GF-D8 (cell line): ENCODE measurements around the gene PLEKHH1.

Source experiments
- DNase-seq: peaks from one replicate; lab custom pipeline; 2025; lab: John Stamatoyannopoulos, UW

The PLEKHH1 gene

DNA sequence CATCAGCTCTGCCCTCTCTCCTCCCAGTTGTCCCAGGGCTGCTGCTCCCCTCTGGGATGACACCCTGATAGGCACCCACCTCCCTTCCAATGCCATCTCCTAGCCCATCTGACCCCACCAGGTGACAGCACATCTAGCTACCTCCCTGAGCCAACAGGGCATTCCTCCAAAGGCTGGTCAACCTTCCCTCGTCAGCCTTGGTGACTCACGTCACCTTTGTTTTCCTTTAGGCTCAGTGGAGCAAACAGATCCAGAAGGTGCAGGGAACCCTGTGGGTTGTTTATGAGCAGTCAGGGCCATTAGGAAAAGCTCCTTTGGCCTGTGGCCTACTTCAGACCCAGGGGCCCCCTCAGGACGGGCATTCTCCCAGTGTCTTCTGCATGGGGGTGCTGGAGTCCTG is 34.6 kb downstream of the PLEKHH1 start:
- DNase-seq: no peak

DNA sequence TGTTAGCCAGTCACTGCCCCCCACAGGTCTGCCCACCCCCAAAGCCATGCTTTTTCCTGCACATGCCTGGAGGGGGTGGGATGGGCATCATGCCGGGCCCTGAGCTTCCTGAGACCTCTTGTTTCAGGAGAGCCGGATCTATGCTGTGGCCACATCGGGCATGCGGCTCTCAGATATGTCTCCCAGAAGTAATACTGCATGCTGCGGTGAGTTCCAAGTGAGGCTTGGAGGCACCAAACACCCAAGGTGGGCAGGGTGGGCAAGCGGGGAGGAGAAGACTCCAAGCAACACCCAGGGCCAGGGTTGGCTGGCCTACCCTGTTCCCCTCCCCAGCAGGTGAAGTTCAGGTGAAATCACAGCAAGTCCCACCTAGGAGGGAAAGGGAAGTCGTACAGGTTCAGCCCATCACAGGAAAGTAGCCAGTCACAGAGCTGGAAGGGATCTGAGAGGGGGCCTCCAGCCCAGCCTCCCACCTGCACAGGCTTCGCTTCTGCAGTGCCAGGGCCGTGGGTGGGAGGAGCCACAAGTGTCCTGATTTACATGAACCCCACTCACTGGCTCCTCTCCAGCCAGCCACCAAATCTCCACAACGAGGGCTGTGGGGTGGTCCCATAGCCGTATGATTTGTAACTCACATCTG is 36.0 kb downstream of the PLEKHH1 start:
- DNase-seq: no peak

DNA sequence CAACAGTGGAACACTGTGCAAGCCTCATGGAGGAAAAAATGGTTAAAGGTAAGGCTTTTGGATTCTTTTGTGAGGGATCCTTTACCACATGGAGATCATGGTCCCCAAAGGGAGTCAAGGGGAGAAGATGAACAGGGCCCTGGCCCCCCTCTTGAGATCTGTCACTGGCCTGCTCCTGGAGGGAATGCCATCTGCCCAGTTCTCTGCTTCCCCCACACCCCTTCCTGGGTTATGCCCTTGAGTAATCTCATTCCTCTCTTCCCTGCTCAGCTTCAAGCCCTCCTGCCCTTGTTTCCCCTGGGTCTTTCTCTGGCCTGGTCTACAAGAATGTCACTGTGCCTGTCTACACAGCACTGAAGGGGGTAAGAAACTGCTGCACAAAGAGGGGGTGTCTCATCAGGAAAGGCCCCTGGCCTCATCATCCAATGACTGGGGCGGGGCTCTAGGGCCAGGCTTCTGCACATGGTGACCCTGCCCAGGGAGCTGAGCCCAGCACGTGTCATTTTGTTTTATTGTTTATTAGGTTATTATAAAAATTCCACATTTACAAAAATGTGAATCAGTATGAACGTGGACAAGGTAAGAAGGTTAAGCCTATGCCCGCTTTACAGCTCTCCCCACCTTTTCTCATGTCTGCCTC is 36.7 kb downstream of the PLEKHH1 start:
- no peak for DNase-seq

DNA sequence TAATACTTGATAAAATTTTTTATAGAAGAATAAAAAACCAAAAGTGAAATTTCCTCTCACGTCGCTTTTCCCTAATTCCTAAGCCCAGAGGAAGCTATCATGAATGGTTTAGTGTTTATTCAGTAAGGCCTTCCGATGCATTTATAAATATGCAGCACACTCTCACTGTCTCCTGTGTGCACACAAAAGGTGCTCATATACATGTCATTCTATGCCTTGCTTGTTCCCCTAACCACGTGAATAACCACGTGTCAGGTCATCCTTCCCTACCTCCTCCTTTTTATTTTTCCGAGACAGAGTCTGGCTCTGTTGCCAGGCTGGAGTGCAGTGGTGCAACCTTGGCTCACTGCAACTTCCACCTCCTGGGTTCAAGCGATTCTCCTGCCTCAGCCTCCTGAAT is 37.4 kb downstream of the PLEKHH1 start:
- DNase-seq: no peak

DNA sequence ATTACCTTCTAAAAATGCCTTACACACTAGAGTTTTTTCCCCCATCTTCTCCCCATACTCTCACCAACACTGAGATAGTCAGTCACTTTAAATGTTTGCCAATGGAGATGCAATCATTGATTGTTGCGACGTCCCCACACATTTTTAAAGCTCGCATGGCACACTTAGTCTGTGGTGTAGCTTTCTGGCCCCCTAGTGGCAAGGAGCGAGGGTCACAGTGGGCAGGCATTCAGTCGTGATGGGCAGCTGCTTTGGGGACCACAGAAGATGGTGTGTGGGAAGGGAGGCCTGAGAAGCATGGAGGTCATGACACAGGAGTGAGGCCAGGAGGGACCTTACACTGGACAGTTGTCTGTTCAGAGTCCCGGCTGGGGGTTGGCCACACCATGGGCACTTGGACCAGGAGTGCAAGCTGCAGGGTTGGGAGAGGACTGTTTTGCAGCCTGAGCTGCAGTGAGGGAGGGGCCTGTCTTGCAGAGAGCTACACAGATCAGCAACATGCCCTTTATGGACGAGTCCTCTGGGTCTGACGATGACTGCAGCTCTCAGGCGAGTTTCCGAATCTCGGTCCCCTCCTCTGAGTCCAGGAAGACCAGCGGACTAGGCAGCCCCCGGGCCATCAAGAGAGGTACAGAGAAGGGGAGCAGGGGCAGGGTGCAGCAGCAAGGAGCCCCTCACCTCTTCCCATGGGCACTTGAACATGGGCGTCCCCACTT is 38.3 kb downstream of the PLEKHH1 start:
- DNase-seq: no peak

DNA sequence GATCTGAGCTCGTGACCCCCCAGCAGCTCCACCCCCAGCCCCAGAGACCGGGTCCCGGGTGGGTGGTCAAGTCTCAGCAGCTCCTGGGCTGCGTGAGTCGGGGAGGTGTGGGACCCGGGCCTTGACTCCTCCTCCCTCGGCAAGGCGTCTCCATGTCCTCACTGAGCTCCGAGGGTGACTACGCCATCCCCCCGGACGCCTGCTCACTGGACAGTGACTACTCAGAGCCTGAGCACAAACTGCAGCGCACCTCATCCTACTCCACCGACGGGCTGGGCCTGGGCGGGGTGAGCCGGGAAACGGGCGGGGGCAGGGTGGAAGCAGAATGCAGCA is 38.9 kb downstream of the PLEKHH1 start:
- DNase-seq: no peak

DNA sequence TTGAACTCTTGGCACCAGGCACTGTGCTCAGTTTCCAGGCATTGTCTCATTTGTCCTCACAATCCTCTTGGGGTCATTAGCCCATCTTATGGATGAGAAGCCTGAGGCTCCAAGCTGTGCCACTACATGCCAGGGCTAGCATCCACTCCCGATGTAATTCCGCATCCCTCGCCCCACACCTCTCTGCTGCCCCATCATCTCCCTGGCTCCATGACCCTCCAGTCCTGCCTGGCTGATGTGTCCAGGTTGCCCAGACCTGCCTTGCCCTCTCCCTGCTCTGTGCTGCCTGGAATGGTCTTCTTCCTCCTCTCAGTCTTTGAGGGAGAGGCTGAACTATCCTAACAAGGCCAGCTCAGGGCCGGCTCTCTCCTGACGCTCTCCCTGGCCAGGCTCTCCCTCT is 39.5 kb downstream of the PLEKHH1 start:
- no peak for DNase-seq

DNA sequence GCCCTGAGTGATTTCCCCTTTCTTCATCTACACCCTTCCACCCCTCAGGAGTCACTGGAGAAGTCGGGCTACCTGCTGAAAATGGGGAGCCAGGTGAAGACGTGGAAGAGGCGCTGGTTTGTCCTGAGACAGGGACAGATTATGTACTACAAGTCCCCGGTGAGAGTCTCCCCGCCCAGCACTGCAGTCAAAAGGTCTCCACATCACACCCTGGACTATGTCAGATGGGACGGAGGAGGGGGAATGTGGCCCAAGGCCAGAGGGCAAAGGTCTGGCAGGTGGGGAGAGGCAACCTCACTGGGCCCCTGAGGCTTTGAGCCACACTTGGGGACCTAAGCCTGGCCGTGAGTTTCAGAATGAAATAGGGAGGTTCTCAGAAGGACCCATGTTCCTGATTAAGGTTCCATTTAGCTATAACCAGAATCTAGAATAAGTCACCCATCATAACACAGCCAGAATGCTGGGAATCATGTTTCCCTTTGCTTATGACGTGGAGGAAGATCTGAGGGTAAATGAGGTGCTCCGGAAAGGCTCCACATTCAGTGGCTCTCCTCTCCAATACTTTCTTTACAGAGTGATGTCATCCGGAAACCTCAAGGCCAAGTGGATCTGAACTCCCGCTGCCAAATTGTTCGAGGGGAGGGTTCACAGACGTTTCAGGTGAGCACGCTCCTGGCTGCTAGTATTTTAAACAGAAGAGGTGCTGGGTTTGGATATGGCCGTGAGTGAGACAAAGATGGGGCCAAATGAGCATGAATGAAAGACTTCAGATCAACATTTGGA is 40.3 kb downstream of the PLEKHH1 start:
- DNase-seq: no peak

DNA sequence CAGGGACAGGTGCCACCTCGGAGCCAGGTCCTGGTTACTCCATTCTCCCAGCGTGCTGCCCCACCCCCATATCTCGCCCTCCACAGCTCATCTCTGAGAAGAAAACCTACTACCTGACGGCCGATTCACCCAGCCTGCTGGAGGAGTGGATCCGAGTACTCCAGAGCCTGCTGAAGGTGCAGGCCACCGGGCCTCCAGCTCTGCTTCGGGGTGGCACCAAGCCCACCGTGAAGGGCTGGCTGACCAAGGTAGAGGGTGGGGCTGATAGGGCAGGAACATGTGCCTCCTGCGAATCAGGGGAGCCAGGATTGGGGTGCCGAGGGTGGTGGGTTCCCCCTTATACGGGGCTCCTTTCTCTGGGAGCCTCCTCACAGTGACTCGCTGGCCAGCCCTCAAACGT is 41.1 kb downstream of the PLEKHH1 start:
- no peak for DNase-seq

DNA sequence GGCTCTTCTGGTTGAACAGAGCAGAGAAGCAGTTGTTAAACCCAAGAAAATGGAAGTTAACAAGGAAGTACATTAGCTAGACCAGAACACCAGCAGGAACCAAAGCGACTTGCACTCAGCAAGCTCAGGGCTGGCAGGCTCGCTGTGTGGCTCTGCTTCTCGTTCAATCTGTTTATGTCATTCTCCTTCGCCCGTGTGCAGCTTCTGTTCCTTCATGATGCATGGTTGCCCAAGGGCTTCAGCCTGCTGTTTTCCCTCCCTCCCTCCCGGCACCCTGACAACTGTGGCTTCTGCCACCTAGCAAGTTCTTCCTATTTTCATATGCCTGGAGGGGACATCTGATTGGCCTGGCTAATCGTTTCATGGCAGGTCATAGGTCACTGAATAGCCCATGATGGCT is 41.7 kb downstream of the PLEKHH1 start:
- DNase-seq: no peak

DNA sequence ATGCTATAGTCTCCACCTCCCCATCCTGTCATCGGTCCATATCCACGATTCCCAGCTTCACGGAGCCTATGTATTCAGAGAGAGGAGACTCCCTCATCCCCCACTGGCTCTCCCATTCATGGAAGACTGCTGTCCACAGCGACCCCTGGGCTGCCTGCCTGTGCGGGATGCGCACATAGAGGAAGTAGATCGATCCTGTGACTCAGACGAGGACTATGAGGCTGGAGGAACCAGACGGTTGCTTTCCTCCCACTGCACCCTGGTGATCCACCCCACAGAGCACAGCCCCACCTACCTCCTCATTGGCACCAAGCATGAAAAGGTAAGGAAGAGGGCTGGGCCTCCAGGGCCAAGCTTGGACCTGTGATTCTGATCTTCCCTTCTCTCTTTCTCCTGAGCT is 42.6 kb downstream of the PLEKHH1 start:
- no peak for DNase-seq

DNA sequence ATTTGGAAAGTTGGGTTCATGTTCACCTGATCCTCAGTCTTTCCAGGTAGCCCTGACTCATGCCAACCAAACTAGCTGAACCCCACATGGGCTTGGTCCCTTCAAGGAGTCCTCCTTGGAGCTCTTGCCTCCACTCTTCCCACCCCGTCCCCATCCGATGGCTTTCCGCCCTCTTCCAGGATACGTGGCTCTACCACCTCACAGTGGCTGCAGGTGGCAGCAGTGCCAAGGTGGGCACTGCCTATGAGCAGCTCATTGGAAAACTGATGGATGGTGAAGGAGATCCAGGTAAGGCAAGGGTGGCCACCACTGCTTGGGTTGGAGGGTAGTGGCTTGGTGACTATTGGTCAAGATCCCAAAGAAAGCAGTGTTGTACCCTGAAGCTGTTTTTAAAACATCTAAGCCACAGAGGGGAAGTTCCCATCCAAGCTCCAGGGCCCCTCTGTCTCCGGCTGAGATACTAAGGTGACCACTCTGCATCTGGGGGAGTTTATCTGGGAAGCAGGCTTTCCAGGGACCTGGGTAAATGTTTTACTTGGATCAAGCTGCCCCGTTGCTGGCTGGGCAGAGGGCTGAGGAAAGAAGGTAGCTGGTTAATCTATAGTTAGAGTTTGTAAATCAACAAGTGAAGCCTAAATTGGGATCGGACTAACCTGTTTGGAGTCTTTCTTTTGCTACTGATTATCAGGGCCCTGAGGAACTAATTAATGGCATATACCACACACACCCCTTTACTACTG is 43.3 kb downstream of the PLEKHH1 start:
- no peak for DNase-seq

DNA sequence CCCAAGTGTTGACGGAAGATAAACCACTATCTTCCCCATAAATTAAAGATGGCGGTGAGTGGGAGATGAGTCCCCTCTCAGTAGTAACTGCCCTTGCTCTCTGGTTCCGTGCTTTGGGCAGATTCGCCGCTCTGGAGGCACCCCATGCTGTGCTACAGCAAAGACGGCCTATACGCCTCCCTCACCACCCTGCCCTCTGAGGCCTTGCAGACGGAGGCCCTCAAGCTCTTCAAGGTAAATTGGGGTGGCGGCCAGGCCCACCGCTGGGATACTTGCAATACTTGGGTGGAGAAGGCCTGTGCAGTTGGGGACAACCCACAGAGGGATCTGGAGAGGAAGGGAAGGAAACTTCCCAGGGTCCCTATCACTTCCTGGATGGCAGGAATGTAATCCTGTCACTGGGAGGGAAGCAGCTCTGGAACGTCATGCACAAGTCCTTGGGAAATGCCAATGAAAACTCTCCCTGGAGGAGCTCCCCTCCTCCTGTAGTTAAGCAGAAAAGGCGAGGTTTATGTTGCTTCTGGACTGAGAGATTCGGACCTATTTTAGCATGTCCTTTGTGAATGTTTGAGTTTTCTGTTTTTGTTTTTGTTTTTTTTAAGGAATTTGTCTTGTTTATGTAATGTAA is 44.2 kb downstream of the PLEKHH1 start:
- DNase-seq: no peak

DNA sequence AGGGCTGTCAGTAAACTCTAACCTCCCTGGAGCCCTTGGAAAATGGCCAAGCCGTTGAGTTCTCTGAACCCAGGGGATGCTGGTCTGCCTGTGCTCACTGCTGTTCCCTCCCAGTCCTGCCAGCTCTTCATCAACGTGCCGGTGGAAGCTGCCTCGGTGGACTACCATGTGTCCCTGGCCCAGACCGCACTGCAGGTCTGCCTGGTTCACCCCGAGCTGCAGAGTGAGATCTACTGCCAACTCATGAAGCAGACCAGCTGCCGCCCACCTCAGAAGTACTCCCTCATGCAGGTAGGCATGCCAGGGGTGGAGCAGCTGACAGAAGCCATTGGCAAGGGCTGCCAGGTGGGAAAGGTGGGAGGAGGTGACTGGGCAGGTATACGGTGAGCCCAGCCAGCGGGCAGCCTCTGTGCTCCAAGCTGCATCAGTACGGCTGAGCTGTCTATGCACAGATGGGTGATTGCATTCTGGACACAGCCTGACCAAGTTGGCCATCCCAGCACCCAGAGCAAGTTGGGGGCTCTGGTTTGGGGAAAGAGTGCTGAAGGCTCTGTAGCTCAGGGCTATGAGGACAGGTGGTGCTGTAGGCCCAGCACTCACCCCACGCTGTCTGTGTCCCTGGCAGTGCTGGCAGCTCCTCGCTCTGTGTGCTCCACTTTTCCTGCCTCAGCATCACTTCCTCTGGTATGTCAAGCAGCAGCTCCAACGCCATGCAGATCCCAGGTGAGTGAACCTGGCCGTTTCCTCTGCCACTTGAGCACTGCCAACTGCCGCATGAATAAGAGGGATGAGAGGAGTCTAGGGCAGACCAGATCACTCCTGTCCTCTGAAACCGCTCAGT is 45.0 kb downstream of the PLEKHH1 start:
- no peak for DNase-seq

DNA sequence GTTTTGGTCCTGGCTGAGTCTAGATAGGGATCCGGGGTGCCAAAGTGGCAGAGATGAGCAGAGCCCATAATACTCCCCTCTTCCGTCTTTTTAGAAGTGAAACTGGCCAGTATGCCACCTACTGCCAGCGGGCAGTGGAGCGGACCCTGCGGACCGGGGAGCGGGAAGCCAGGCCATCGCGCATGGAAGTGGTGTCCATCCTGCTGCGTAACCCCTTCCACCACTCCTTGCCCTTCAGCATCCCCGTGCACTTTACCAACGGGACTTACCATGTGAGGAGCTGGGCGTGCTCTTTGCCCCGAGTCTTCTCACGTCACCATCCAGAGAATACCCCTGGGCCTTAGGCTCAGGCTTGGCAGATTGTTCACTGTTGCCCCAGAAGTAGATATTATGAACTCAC is 46.0 kb downstream of the PLEKHH1 start:
- DNase-seq: no peak

DNA sequence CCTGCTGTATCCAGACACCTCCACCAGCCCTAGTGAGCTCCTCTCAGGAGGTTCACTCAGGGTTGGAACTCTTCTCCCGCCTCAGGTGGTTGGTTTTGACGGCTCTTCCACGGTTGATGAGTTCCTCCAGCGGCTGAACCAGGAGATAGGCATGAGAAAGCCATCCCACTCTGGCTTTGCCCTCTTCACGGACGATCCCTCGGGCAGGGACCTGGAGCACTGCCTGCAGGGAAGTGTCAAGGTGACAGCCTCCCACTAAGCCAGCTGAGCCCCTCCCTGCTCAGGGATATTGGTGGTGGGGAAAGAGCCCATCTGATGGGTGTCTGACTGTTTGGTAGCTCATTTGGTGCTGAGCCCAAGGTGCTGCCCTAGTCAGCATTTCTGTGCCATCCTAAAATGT is 46.5 kb downstream of the PLEKHH1 start:
- DNase-seq: no peak

DNA sequence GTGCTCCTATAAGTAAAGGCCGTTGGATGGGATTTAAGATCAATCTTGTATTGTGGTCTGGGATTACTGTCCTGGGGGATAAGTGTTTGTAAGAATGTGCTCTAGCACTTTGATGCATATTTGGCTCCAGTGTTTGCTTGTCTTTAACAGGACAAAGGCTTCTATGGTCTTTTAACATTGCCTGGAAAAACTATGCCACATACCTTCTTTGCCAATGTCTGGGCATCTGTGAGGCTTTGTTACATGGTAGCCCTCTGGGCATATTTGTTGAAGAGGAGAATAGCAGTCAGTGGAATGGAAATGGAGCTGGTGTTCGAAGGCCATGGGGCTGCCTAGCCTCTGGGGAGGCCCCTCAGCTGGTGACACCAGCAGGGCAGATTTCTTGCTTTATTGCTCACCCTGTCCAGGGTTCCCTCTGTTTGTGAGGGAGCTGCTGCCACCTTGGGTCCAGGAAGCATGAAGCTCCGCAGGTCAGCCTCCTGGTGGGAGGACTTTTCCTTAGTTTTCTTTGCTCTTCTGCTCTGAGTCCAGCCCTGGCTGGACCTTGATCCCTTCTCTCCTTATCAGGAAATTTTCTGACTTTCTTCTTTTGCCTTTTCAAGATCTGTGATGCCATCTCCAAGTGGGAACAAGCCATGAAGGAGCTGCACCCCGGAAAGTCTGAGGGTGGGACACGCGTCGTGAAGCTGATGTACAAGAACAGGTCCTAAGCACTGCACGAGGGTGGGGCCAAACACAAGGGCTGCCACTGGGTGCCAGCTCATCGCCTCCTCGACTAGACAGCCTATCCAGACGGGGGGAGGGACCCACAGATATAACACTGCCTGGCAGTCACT is 47.5 kb downstream of the PLEKHH1 start:
- no peak for DNase-seq

DNA sequence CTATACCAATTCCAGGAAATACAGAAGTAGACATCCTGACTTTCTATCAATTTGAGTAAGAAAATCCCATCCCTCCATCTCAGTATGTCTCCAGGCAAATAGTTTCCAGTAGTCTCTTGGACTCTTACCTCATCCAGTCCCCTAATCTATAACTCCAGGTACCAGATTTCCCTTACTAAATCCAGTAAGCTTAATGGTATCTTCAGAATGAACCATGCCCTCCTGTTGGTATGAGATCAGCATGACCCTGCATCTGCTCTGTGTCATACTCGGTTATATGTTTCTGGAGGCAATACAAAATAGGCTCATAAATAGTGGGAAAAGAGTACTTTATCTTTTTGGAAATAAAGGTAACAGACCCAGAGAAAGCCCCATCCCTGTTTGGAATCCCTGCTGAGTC is 48.6 kb downstream of the PLEKHH1 start:
- DNase-seq: no peak

DNA sequence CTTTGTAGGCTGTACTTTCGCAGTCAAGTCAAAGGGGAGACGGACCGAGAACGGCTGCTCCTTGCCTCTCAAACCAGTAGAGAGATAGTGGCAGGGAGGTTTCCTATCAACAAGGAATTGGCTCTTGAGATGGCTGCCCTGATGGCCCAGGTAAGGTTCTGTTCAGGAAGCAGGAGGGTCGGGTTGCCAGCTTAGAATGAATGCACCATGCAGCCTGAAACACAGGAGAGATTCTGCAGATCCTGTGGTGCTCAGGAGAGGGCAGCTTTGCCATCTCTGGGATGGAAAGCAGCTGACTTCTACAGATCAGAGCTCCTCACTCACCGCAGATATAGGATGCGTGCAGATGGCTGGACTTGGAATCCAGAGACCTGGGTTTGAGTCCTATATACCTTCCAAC is 49.0 kb downstream of the PLEKHH1 start:
- no peak for DNase-seq
